Measurements from ENCODE around the gene LYPD6B. TPM values are rescaled to one million over a fixed set of nuclear protein-coding genes. Genes with fewer than 3 reads are reported as not detected.

Gene LYPD6B
- total RNA-seq, 1 experiment from 2014 or later = not detected

- CTCF ChIA-PET = interaction anchor here (0.6 kb wide), 1 partner anchor 242 kb away, joined by 3 read pairs; no protein-coding TSS in a partner anchor
- no TSS peak for BruUV-seq (replicated peaks)
- Histone ChIP-seq H3K27ac (ENCODE audit: low read depth, low read length, poor library complexity, severe bottlenecking) (no peak overlapping the region), H3K4me1 (ENCODE audit: insufficient read depth, low read length, poor library complexity, severe bottlenecking) (no peaks in the 10 kb centered on the region), H3K9me3 (ENCODE audit: low read depth, low read length, poor library complexity, severe bottlenecking) (no peaks in the 10 kb centered on the region), H3K4me3 (ENCODE audit: low read depth, low read length, poor library complexity, severe bottlenecking) (no peak overlapping the region), H3K27me3 (replicated peaks; ENCODE audit: insufficient read depth, low read depth, low read length, poor library complexity) (no peaks in the 10 kb centered on the region), H3K36me3 (ENCODE audit: insufficient read depth, low read length, poor library complexity, severe bottlenecking) (no peaks in the 10 kb centered on the region)
- intact Hi-C loops (cut with micrococcal nuclease; ENCODE audit: unreplicated experiment) = no loop called here
- POLR2A ChIA-PET (ENCODE audit: low non-redundant PET) = no interaction called here
- TF ChIP-seq CTCF (conservative IDR thresholded peaks at IDR 0.05; ENCODE audit: low read depth, low read length) (no peak), EZH2 (IDR thresholded peaks at IDR 0.05; ENCODE audit: borderline replicate concordance, low read depth, low read length, poor library complexity, severe bottlenecking) (no peak)
- DNase-seq (ENCODE audit: low spot score) = no peak
These were observed 30.7 kb downstream of the LYPD6B start for GRCh38 chr2:149068996-149069888.

- no peaks in the 10 kb centered on the region for H3K27me3 ChIP-seq (replicated peaks; ENCODE audit: insufficient read depth, low read depth, low read length, poor library complexity)
- no peaks in the 10 kb centered on the region for H3K4me1 ChIP-seq (ENCODE audit: insufficient read depth, low read length, poor library complexity, severe bottlenecking)
- DNase-seq (ENCODE audit: low spot score) = no peak
- no peak for TF ChIP-seq CTCF (conservative IDR thresholded peaks at IDR 0.05; ENCODE audit: low read depth, low read length)
- TF ChIP-seq EZH2 (IDR thresholded peaks at IDR 0.05; ENCODE audit: borderline replicate concordance, low read depth, low read length, poor library complexity, severe bottlenecking) = no peak
- no peak overlapping the region for H3K27ac ChIP-seq (ENCODE audit: low read depth, low read length, poor library complexity, severe bottlenecking)
- no TSS peak for BruUV-seq (replicated peaks)
- CTCF ChIA-PET = no interaction called here
- no peaks in the 10 kb centered on the region for H3K9me3 ChIP-seq (ENCODE audit: low read depth, low read length, poor library complexity, severe bottlenecking)
- H3K36me3 ChIP-seq (ENCODE audit: insufficient read depth, low read length, poor library complexity, severe bottlenecking) = no peaks in the 10 kb centered on the region
- intact Hi-C loops (cut with micrococcal nuclease; ENCODE audit: unreplicated experiment) = no loop called here
- POLR2A ChIA-PET (ENCODE audit: low non-redundant PET) = no interaction called here
- no peak overlapping the region for H3K4me3 ChIP-seq (ENCODE audit: low read depth, low read length, poor library complexity, severe bottlenecking)
These were observed 32.3 kb downstream of the LYPD6B start for GRCh38 chr2:149070681-149071320.

- Histone ChIP-seq H3K4me1 (ENCODE audit: insufficient read depth, low read length, poor library complexity, severe bottlenecking) (no peaks in the 10 kb centered on the region), H3K36me3 (ENCODE audit: insufficient read depth, low read length, poor library complexity, severe bottlenecking) (no peaks in the 10 kb centered on the region), H3K9me3 (ENCODE audit: low read depth, low read length, poor library complexity, severe bottlenecking) (no peaks in the 10 kb centered on the region), H3K4me3 (ENCODE audit: low read depth, low read length, poor library complexity, severe bottlenecking) (no peak overlapping the region), H3K27me3 (replicated peaks; ENCODE audit: insufficient read depth, low read depth, low read length, poor library complexity) (no peaks in the 10 kb centered on the region), H3K27ac (ENCODE audit: low read depth, low read length, poor library complexity, severe bottlenecking) (no peak overlapping the region)
- DNase-seq (ENCODE audit: low spot score) = no peak
- CTCF ChIA-PET = no interaction called here
- intact Hi-C loops (cut with micrococcal nuclease; ENCODE audit: unreplicated experiment) = no loop called here
- POLR2A ChIA-PET (ENCODE audit: low non-redundant PET) = interaction anchor here (0.6 kb wide), 1 partner anchor 193 kb away, joined by 3 read pairs; no protein-coding TSS in a partner anchor
- TF ChIP-seq EZH2 (IDR thresholded peaks at IDR 0.05; ENCODE audit: borderline replicate concordance, low read depth, low read length, poor library complexity, severe bottlenecking) = no peak
- TF ChIP-seq CTCF (conservative IDR thresholded peaks at IDR 0.05; ENCODE audit: low read depth, low read length) = no peak
- no TSS peak for BruUV-seq (replicated peaks)
These were observed 36.6 kb downstream of the LYPD6B start for GRCh38 chr2:149075105-149075504.

All from A673 (cell line).